Placental epithelial cell (primary cell): Measurements from ENCODE around the gene TMEM52B. TPM values are rescaled to one million over a fixed set of nuclear protein-coding genes. Genes with fewer than 3 reads are reported as not detected.

ENCODE experiments used
- total RNA-seq: library from RNA; depleted of rRNA; stranded (reverse); fragments of >200 nt; gene quantifications from 2 replicates; pipeline ENCODE4 v1.2.3, GENCODE V29; 2012

The TMEM52B gene
- 0.39 and 1.5 TPM in 2 replicates for total RNA-seq

DNA sequence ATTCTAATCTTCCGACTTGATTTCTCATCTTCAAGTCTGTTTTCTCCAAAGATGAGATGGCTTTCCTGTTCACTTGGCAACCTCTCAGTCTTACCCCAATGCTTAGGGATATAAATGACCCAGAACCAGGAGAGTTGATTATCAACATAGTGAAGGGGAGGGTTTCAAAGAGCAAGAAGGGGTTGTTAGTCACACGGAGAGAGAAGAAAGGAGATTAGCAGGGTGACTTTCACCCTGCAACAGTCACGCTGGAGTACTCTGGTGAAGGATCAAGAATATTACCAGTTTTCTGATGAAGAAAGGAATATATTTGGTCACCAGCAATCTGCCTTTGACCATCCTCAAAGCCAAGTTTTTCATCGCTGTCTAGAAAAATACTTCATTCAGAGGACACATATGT is at the start of gene TMEM52B:
Gene TMEM52B (plus strand): TSS at position 212 of the 400 bp plus-strand sequence. CDS start 543 bp downstream, outside the sequence.

GRCh38 chr12:10130042-10130441 is 48.8 kb upstream of the TMEM52B start, which contains the start of gene CLEC7A:
TSS of gene CLEC7A (minus strand) at chr12:10130199. CDS start at chr12:10130082, 117 bp downstream.

DNA sequence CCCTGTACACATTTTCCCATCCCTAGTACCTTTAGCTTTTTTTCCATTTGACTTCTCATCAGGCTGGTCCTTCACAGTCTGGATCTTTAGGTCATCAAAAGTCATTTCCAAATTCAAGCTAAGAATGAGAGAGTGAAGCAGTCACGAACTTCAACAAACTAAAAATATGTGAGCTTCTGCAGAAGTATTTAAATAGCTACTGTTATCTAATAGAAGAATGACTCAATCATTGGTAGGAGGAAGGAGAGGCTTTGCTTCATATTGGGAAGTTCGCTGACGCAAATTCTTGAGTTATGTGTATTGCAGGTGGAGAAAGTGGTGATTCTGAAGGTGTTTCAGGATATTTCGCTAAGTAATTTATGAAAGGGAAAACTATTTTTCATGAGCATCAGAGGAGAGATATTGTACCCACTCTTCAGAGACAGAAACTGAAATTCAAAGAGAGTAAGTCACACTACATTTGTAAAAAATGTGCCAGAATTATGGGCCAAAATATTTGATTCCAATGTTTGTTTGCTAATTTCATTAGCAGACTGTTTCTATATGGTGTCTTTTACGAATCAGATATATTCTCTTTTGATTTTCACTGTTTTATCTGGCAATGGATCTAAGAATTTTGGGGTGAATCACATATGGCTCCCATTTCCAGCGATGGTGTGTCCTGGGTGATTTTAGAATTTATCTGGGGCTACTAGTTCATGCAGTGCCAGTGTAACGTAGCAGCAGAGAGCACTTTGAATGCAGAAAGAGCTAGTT is 6.7 kb upstream of the TMEM52B start, which contains the start of gene OLR1:
Gene OLR1 (minus strand): TSS at position 160 of the 756 bp plus-strand sequence. CDS start 55 bp downstream, at position 105.

DNA sequence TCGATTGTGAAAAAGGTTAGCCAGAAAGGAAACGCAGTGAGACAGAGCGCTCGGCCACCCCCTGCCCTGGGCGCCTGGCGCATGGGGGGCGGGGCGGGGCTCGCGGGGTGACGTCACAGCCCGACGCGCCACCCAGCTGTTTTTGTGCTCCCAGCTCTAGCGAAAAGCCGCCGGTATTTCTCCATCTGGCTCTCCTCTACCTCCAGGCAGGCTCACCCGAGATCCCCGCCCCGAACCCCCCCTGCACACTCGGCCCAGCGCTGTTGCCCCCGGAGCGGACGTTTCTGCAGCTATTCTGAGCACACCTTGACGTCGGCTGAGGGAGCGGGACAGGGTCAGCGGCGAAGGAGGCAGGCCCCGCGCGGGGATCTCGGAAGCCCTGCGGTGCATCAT is 33.9 kb downstream of the TMEM52B start, which contains the start of gene GABARAPL1:
Gene GABARAPL1 (plus strand): TSS at position 139 of the 393 bp plus-strand sequence. CDS start 253 bp downstream, at position 392.

Other genes with a start within 250 kb of the TMEM52B start
- gene CLEC2A, start 246.7 kb upstream of the TMEM52B start, total RNA-seq = 0.22 TPM in 1 of 2 replicates, not detected in the other
- gene CLEC12A, start 207.6 kb upstream of the TMEM52B start, total RNA-seq = not detected in 2 replicates
- gene CLEC1B, start 179.9 kb upstream of the TMEM52B start, total RNA-seq = under 0.01 and 0.33 TPM in 2 replicates
- not detected in 2 replicates for gene CLEC12B, start 168.4 kb upstream of the TMEM52B start, total RNA-seq
- gene CLEC9A, start 148.3 kb upstream of the TMEM52B start, total RNA-seq = not detected in 2 replicates
- 32.2 and 37.5 TPM in 2 replicates for gene CLEC1A, start 80.0 kb upstream of the TMEM52B start, total RNA-seq
- 27.7 and 44.0 TPM in 2 replicates for gene CLEC7A, start 48.8 kb upstream of the TMEM52B start, total RNA-seq
- not detected in 2 replicates for gene OLR1, start 6.9 kb upstream of the TMEM52B start, total RNA-seq
- gene GABARAPL1, start 33.8 kb downstream of the TMEM52B start, total RNA-seq = 66.9 and 115 TPM in 2 replicates
- 0.43 and 1.6 TPM in 2 replicates for gene KLRD1, start 128.8 kb downstream of the TMEM52B start, total RNA-seq
- 0.43 and 2.0 TPM in 2 replicates for gene KLRK1, start 211.0 kb downstream of the TMEM52B start, total RNA-seq
- 1.2 TPM in 1 of 2 replicates, not detected in the other for gene KLRC4, start 230.7 kb downstream of the TMEM52B start, total RNA-seq
- gene KLRC3, start 241.6 kb downstream of the TMEM52B start, total RNA-seq = 0.33 and 1.2 TPM in 2 replicates